Hippocampal formation (tissue), 2 donors: ENCODE results near the gene RNF223.
"Not testable (repeated sequence)": the region's sequence is repeated elsewhere in the genome, so short reads cannot be mapped to it uniquely, and the experiment has no call there.

Experiments used
- DNase-seq, 2 donors: peaks; one replicate each; lab custom pipeline; 2025; lab: John Stamatoyannopoulos, UW

Gene RNF223

DNA sequence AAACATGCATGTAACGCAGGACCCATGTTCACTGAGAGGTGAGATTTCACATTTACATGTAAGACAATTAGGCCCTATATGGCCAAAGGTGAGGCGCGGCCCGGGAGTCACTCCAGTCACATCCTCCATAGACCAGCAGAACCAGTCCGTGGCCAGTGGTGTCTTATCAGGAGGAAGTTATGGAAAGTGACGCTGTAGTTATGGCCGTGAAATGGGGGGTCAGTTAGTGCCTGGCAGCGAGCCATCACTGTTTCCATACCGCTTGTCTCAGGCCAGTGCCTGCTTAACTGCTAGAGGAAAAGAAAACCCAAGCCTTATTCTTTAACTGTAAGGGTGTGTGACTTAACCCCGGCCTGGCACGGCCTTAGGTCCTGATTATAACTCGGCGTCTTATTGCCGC is 35.6 kb upstream of the RNF223 start:
- DNase-seq: no peak

DNA sequence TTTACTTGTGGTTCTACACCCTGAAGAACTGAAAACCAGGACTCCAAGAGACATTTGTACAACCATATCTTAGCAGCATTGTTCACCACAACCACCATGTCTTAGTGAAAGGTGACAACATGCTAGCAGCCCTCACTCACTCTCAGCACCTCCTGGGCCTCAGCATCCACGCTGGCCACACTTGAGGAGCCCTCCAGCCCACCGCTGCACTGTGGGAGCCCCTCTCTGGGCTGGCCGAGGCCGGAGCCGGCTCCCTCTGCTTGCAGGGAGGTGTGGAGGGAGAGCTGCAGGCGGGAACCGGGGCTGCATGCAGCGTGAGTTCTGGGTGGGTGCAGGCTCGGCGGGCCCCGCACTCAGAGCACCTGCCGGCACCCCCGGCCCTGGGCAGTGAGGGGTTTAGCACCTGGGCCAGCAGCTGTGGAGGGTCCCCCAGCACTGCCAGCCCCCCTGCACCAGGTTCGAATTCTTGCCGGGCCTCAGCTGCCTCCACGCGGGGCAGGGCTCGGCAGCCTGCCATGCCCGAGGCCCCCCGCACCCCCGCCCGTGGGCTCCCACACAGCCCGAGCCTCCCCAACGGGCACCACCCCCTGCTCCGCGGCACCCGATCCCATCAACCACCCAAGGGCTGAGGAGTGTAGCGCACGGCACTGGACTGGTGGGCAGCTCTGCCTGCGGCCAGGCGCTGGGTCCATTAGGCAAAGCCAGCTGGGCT is 32.6 kb upstream of the RNF223 start:
- DNase-seq: no peak

DNA sequence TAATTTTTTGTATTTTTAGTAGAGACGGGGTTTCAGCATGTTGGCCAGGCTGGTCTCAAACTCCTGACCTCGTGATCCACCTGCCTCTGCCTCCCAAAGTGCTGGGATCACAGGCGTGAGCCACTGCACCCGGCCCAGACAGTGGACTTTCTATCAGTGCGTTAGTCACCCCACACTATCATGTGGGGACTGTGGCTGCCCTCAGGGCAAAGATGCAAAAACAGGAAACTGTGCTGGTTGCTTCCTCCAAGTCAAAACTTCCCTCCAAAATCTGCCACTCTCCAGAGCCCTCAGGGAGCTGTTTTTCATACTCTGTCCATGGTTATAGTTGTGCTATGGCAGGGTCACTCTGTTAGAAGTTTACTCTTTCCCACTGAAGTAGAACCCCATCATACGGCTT is 30.0 kb upstream of the RNF223 start:
- DNase-seq: not testable (repeated sequence)

DNA sequence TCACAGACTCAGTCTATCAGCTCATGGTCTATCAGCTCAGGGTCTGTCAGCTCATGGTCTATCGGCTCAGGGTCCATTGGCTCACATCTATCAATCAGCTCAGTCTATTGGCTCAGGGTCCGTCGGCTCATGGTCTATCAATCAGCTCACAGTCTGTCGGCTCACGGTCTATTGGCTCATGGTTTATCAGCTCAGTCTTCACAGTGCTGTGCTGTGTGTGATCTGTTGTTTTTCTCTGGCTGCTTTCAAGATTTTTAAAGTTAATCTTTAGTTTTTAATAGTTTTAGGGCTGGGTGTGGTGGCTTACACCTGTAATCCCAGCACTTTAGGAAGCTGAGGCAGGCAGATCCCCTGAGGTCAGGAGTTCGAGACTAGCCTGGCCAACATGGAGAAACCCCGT is 27.4 kb upstream of the RNF223 start:
- DNase-seq: no peak

DNA sequence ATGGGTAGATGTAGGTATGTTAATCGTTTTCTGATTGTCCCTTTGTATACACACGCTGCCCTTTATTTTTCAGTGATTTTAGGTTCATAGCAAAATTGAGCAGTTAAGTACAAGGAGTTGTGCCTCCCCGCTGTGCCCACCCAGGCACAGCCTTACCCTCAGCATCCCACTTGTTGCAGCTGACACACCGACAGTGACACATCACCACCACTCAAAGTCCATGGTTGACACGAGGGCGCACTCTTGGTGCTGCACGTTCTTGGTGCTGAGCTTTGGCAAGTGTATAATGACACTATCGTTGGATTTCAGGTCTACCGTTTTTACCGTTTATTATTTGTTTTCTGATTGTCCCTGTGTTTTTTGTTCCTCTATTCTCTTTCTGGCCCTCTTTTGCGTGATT is 26.2 kb upstream of the RNF223 start:
- DNase-seq: no peak

DNA sequence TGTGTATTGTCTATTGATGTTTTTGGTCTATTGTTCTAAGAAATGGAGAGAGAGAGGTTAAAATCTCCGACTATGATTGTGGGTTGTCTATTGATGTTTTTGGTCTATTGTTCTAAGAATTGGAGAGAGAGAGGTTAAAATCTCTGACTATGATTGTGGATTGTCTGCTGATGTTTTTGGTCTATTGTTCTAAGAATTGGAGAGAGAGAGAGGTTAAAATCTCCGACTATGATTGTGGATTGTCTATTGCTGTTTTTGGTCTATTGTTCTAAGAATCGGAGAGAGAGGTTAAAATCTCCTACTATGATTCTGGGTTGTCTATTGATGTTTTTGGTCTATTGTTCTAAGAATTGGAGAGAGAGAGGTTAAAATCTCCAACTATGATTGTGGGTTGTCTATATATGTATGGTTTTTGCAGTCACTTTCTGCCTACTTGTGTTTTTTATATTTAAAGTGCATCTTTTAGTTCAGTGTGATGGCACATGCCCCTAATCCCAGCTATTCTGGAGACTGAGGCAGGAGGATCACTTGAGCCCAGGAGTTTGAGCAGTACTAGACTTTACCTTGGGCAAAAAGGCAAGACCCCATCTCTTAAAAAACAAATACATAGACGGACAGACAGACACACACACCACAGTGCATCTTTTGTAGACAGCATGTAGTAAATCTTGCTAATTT is 25.5 kb upstream of the RNF223 start:
- DNase-seq: peak in 1 of 2 donors; percentile 20

DNA sequence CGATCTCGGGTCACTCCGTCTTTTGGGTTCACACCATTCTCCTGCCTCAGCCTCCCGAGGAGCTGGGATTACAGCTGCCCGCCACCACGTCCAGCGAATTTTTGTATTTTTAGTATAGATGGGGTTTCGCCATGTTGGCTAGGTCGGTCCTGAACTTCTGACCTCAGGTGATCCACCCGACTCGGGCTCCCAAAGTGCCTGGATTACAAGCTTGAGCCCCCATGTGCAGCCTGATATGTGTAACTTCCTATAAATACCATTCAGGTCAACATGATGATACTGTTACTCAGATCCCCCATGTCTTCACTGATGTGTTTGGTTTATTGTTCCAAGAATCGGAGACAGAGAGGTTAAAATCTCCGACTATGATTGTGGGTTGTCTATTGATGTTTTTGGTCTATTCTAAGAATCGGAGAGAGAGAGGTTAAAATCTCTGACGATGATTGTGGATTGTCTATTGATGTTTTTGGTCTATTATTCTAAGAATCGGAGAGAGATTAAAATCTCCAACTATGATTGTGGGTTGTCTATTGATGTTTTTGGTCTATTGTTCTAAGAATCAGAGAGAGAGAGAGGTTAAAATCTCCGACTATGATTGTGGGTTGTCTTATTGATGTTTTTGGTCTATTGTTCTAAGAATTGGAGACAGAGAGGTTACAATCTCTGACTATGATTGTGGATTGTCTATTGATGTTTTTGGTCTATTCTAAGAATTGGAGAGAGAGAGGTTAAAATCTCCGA is 24.7 kb upstream of the RNF223 start:
- DNase-seq: no peak

DNA sequence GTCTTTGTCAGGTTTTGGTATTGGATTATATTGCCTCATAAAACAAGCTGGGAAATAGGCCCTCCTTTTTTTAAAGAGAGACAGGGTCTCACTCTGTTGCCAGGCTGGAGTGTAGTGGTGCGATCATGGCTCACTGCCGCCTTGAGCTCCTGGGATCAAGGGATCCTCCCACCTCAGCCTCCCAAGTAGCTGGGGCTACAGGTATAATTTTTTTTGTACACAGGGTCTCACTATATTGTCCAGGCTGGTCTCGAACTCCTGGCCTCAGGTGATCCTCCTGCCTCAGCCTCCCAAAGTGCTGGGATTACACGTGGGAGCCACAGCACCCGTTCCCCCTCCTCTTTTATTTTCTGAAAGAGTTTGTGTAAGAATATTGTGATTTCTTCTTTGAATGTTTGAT is 22.0 kb upstream of the RNF223 start:
- DNase-seq: not testable (repeated sequence)

DNA sequence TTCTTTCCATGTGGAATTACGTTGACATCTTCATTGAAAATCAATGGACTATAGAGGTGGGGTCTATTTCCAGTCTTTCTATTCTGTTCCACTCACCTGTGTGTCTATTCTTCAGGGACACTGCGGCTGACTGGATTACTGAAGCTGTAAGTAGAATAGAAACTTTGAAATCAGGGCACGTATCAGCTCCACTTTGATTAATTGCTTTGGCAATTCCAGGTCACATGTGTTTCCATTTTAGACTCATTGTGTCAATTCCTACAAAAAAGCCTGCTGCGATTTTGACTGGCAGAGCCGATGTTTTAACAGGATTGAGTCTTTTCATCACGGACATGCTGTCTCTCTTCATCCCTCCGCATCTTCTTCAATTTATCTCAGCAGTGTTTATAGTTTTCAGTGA is 20.9 kb upstream of the RNF223 start:
- DNase-seq: no peak

DNA sequence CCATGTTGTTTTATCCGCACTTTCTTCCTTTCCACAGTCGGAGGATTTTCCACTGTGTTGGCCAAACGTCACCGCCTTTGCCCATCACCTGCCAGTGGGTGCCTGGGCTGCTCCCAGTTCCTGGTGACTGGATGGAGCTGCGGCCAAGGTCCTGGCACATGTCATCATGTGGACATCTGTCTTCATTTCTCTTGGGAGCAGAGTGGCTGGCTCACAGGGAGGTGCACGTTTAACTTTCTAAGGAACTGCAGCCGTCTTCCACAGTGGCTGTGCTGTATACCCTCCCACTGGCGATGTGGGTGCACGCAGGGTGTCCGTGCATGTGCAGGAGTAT is 19.5 kb upstream of the RNF223 start:
- no peak for DNase-seq

DNA sequence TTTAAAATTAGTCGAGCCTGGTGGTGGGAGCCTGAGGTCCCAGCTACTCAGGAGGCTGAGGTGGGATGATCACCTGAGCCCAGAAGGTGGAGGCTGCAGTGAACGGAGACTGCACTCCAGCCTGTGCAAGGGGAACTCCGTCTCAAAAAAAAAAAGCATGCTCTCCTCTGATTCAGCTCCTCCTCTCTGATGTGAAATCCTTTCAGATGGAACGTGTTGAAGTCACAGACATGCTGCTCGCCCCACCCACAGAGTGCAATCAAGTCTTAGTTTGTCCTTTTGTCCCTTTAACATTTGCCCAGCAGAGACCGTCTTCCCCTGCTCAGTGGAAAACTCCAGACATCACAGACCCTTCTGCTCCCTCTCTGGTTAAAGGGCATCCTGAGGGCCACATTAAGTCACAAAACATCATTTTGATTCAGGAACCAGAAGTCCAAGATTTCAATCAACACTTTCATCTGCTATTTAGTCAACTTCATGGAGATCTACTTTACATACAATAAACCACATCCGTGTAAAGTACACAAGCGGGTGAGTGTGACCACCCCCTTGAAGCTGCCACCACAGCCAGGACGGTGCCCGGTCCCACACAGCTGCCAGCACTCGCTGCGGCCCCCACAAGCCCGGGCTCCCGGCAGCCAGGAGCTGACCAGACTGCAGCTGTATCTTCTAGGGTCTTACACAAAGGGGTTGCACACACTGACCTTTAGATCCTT is 18.9 kb upstream of the RNF223 start:
- DNase-seq: no peak

DNA sequence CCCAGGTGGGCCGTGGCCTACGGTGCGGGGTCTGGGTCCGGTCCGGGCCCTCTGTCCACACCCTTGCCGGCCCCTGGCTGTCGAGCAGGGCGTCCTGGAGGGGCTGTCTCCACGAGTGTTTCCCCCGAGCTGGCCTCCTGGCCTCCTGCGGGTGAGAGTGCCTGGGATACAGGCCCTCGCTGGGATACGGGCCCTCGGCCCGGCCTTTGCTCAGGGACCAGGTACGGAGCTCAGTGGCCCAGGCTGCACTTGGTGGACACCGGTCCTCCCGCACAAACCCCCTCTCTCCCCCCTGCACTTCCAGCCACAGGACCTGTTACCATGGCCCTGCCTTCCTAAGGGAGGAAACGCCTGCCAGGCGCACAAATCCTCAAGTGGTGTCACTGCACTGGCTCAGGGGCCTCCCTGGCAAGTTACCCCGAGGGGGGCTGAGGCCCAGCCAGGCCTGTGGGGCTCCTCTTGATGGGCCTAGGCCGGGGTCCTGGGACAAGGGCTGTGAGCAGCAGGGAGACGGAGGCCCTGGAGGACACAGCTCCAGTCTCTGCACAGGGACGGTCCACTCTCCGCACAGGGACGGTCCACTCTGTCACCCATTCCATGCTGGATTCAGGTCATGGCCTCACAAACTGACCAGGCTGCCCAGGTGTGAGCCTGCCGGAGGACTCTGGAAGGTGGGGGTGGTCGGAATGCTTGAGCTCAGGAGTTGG is 18.2 kb upstream of the RNF223 start:
- no peak for DNase-seq

DNA sequence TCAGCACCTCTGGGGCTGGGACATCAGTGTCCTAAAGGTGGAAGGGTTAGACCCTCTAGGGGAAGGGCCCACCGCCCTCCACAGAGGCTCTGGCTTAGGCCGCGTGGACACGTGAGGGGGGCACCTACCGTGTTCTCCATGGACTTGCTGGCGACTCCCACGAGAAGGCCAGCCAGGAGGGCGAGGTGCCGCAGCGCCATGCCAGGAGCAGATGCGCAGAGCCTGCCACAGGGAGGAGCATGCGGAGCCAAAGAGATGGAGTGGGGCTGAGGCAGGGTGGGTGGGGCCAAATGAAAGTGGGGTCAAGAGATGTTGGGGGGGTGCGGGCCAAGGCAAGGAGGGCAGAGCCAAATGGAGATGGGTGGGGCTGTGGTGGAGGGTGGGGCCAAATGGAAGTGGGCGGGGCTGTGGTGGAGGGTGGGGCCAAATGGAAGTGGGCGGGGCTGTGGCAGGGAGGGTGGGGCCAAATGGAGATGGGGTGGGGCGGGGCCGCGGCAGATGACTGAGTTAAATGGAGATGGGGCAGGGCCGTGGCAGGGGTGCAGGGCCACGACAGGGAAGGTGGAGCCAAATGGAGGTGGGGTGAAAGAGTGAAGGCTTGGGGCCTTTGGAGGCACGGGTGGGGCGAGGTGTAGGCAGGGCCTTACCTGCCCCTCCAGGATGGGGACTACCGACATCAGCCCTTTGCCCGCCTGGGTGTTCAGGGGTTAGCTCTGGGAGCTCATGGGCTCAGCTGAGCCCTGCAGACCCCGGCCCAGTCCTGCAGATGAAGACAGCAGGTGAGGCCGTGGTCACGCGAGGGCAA is 17.4 kb upstream of the RNF223 start:
- no peak for DNase-seq

DNA sequence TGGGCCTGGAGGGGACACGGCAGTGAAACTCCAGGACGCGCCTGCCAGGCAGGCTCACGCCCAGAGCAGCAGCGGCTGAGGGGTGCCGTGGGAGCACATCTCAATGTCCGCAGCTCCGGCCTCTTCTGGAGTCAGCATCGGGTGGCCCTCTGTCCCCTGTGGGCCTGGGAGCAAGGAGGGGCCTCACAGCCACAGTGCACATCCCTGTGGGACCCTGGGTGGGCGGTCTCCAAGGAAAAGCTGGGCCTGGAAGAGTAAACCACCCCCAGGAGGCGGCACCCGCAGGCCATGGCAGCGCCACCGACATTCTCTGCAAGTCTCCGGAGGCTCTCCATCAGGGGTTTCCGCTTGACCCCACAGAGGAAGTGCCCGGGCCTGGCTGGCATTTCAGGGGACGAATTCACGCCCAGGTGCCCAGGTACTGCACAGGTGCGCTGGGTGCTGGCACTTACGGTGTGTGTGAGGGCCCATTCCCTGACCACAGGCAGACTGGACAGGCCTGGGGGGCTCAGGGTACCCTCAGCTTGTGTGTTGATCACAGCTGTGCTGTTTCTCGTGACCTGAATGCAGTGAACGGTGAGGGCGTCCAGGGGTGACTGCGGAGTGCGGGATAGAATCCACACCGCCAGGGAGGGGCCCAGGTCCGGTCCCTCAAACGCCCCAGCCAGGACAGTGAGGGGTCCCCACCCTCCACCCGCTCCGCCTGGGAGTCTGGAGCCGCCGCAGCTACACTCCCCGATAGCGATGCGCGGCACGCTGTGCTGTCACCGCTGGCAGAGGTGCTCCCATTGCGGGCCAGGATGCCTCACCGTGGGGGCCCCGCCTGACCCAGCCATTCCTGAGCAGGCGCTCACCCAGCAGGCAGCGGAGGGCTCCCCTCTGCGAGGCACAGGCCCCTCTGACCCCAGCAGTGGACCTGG is 16.6 kb upstream of the RNF223 start:
- no peak for DNase-seq

DNA sequence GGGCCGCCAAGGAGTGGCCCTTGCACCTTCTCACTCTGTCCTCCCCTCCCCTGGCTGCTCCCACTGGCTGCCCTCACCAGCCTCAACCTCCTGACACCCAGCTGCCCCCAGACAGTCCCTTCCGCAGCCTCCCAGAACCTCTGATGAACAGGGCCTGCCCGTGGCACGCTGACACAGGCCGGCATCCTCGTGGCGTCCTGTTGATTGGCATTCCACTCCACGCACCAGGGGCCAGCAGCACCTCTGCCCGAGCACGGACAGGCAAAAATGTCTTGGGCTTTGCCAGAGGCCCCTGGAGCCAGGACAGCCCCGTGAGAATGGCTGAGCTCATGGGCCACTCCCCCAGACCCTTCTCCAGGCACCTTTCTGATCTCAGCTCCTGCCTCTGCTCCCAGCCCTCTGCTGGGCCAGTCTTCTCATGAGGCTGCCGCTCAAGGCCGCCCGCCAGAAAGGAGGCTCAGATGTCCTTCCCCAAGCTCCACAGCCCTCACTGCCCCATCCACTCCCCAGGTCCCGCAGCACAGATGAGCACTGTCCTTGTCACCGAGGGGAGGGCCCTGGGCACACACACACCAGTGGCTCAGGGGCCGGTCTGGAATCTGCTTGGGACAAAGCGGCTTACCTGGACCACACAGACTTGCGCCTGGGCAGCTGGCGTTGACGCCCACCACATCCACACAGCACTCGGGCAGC is 15.8 kb upstream of the RNF223 start:
- DNase-seq: no peak

DNA sequence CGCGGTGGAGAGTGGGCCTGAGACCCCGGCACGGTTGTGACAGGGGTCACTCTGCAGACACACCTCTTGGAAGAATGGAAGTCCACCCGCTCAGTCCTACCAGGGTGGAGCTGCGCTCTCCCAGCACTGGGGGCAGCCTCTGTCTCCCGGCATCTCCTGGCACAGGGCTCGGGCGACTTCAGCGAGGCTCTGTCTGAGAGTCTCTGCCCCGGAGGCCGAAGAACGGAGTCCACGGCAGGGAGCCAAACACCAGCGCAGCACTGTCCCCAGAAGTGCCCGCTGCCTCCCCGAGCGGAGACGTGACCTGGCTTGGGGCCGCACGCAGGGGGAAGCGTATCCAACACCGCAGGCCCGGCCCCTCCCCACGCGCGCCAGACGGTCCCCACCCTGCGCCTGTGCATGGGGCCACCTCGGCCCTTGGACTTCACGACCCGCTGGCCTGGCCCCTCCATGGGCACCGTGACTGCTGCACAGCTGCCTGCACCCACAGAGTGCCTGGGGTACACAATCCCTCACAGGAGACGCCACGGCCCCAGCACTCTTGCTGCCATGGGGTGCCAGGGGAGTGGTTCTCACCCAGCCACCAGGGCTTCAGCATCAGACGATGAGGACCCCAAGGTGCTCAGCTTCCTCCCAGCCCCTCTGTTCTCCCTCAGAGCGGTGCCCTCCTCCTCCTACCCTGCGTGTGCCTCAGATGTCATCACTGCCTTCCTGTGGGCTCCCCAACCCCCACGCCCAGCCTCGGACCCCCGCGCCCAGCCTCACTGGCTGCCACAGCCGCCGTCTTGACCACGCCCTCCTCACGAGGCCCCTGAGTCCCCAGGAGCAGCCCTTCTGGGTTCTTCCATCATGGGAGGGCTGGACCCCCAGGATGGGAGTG is 14.9 kb upstream of the RNF223 start:
- no peak for DNase-seq

DNA sequence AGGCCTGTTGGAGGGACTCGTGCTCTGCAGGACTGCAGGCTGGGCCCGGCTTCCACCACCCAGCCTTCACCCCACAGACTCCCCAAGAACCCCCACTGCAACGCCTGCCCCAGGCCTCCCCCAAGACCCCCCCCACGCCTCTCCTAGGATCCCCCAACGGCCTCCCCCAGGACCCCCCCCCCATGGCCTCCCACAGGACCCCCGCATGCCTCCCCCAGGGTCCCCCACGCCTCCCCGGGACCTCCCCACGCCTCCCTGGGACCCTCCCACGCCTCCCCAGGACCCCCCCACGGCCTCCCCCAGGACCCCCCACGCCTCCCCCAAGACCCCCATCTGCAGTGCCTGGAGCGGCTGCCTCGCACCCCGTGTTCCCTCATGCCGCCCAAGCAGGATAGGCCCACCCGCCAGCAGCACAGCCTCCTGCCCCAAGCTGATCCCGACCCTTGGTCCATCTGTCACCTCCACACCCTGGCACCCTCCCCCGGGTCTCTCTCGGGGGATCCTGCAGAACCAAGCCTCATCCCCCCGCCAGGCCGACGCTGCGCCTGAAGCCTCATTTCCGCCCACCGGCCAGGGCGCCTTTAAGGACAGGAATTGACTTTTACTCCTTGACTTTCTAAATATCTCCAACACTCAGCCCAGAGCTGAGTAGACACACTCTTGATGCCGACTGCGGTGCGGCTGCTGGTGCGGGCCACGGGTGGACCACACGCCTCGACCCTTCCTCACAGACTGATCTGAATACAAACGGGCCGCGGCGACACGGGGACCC is 14.1 kb upstream of the RNF223 start:
- DNase-seq: no peak
